Endothelial cell of umbilical vein (primary cell): ENCODE measurements around the gene RGS8.

Experiments used
- CTCF ChIP-seq, 2 donors: IDR thresholded peaks; 1 replicate in 1 of 2; 2 replicates in 1 of 2; pipeline ENCODE4 v1.5.1; 2011; ENCODE audit warnings: low read length in 2 of 2, mild to moderate bottlenecking in 2 of 2, moderate library complexity in 2 of 2, control low read depth in 1 of 2, inconsistent platforms in 1 of 2, low read depth in 1 of 2; ENCODE audit not compliant: insufficient read depth in 1 of 2; ENCODE audit errors: extremely low read depth in 1 of 2
- EZH2 ChIP-seq: IDR thresholded peaks from 2 replicates; pipeline ENCODE4 v1.6.1; 2012; ENCODE audit warnings: borderline replicate concordance, low read depth, mild to moderate bottlenecking, moderate library complexity, low read length, inconsistent platforms; ENCODE audit not compliant: severe bottlenecking
- MAX ChIP-seq: IDR thresholded peaks from 2 replicates; pipeline ENCODE4 v1.6.1; 2011; ENCODE audit not compliant: insufficient read depth, insufficient read length
- MYC ChIP-seq: IDR thresholded peaks from one replicate; pipeline ENCODE4 v1.6.1; 2011; ENCODE audit warnings: mild to moderate bottlenecking, low read depth, low read length
- POLR2AphosphoS5 ChIP-seq: IDR thresholded peaks from 2 replicates; pipeline ENCODE4 v1.6.1; 2012; ENCODE audit warnings: low read depth, mild to moderate bottlenecking, control low read depth, low read length, moderate library complexity; ENCODE audit not compliant: insufficient read depth

DNA sequence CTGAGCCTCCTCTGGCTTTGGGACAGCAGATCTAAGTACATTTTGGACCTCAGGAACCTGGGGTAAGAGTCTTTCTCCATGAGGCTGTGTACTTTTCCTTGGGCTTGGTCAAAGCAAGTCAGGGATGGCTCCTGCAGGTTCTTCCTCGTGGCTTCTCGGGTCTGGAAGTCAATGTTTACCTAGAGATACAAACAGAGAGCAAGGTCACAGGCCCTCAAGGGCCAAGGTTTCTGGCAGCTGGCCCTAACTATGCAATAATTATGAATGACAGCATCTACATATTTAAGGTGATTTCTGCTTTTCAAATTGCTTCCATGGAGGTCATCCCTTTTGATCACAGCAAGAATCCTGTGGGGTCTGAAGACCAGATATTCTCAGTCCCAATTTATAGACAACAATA lies 37.6 kb downstream of the RGS8 start:
- TF ChIP-seq CTCF (IDR thresholded peaks at IDR 0.05; ENCODE audit: extremely low read depth in 1 of 2, insufficient read depth in 1 of 2, low read depth in 1 of 2, low read length in 2 of 2) = no peak
- no peak for TF ChIP-seq MYC
- no peak for TF ChIP-seq EZH2
- no peak for TF ChIP-seq POLR2AphosphoS5
- TF ChIP-seq MAX = no peak
